ENCODE results near the gene MFAP2. TPM values are rescaled to one million over a fixed set of nuclear protein-coding genes. Genes with fewer than 3 reads are reported as not detected.

The MFAP2 gene
- total RNA-seq, 2 donors from 2014 or later: 24.0 to 62.2 TPM

- Histone ChIP-seq H3K27me3 (replicated peaks; ENCODE audit: insufficient read depth) (no peaks in the 10 kb centered on the region), H3K27ac (peak overlapping the region in 1 of 2 donors; percentile 59), H3K9me3 (no peaks in the 10 kb centered on the region), H3K36me3 (peaks cover 13% of the 10 kb centered on the region), H3K4me3 (no peak overlapping the region), H3K4me1 (ENCODE audit: control insufficient read depth in 1 of 2, low read depth in 2 of 2) (peaks cover 0 to 23% of the 10 kb centered on the region in 2 donors)
- DNase-seq (ENCODE audit: low spot score): no peak
- no peak for TF ChIP-seq CTCF (IDR thresholded peaks at IDR 0.05)
- ATAC-seq (ENCODE audit: insufficient number of reproducible peaks, low FRiP score, low read depth): no peak
Measured at GRCh38 chr1:16983649-16984048, 3.2 kb upstream of the MFAP2 start.

GRCh38 chr1:16982902-16983301, 2.5 kb upstream of the MFAP2 start:
- Histone ChIP-seq H3K36me3 (peaks cover 9% of the 10 kb centered on the region), H3K27me3 (replicated peaks; ENCODE audit: insufficient read depth) (no peaks in the 10 kb centered on the region), H3K27ac (peak overlapping the region in 1 of 2 donors; percentile 12), H3K9me3 (no peaks in the 10 kb centered on the region), H3K4me3 (no peak overlapping the region), H3K4me1 (ENCODE audit: control insufficient read depth in 1 of 2, low read depth in 2 of 2) (peaks cover 4 to 31% of the 10 kb centered on the region in 2 donors)
- ATAC-seq (ENCODE audit: insufficient number of reproducible peaks, low FRiP score, low read depth): no peak
- no peak for TF ChIP-seq CTCF (IDR thresholded peaks at IDR 0.05)
- no peak for DNase-seq (ENCODE audit: low spot score)

- ATAC-seq (ENCODE audit: insufficient number of reproducible peaks, low FRiP score, low read depth) (no peak), DNase-seq (ENCODE audit: low spot score) (no peak)
- peaks cover under 1% of the 10 kb centered on the region for H3K36me3 ChIP-seq
- peaks cover 4 to 43% of the 10 kb centered on the region in 2 donors for H3K4me1 ChIP-seq (ENCODE audit: control insufficient read depth in 1 of 2, low read depth in 2 of 2)
- H3K9me3 ChIP-seq: no peaks in the 10 kb centered on the region
- H3K27me3 ChIP-seq (replicated peaks; ENCODE audit: insufficient read depth): no peaks in the 10 kb centered on the region
- H3K27ac ChIP-seq: peak overlapping the region; percentile 68 to 94
- H3K4me3 ChIP-seq: no peak overlapping the region
- no peak for TF ChIP-seq CTCF (IDR thresholded peaks at IDR 0.05)
Measured at GRCh38 chr1:16981269-16981849, 939 bp upstream of the MFAP2 start.

- Histone ChIP-seq H3K27me3 (replicated peaks; ENCODE audit: insufficient read depth) (no peaks in the 10 kb centered on the region), H3K9me3 (no peaks in the 10 kb centered on the region), H3K36me3 (no peaks in the 10 kb centered on the region), H3K4me1 (ENCODE audit: control insufficient read depth in 1 of 2, low read depth in 2 of 2) (peaks cover 4 to 58% of the 10 kb centered on the region in 2 donors), H3K27ac (peak overlapping the region; percentile 94 to 95), H3K4me3 (peak overlapping the region; percentile 82)
- DNase-seq (ENCODE audit: low spot score): no peak
- ATAC-seq (ENCODE audit: insufficient number of reproducible peaks, low FRiP score, low read depth): no peak
- TF ChIP-seq CTCF (IDR thresholded peaks at IDR 0.05): no peak
Measured at GRCh38 chr1:16979475-16980327, 719 bp downstream of the MFAP2 start.

Measured in thoracic aorta (tissue), 2 donors.